Measurements from ENCODE around the gene PI16. TPM values are rescaled to one million over a fixed set of nuclear protein-coding genes. Genes with fewer than 3 reads are reported as not detected.

The PI16 gene
- total RNA-seq, 2 donors from 2014 or later, result 7.9 to 18.0 TPM

- intact Hi-C loops (cut with DNase I), result no loop called here
- no peak for TF ChIP-seq CTCF (IDR thresholded peaks at IDR 0.05)
- TF ChIP-seq POLR2AphosphoS5 (IDR thresholded peaks at IDR 0.05), result no peak
- no peak for TF ChIP-seq POLR2A (IDR thresholded peaks at IDR 0.05)
- H3K4me1 ChIP-seq (replicated peaks), result no peaks in the 10 kb centered on the region
- no peaks in the 10 kb centered on the region for H3K27me3 ChIP-seq (replicated peaks; ENCODE audit: insufficient read depth)
- no peak overlapping the region for H3K27ac ChIP-seq
- H3K36me3 ChIP-seq, result no peaks in the 10 kb centered on the region
- 91% methylated on average over 17 of the region's 17 CpGs for WGBS
- H3K4me3 ChIP-seq, result no peak overlapping the region
- no peak for DNase-seq (ENCODE audit: low spot score)
- H3K9me3 ChIP-seq, result no peaks in the 10 kb centered on the region
Observed at GRCh38 chr6:36959555-36960250, 5.2 kb downstream of the PI16 start.

- whole genome bisulfite sequencing, result 56% methylated on average over 40 of the region's 40 CpGs
- no peak for DNase-seq (ENCODE audit: low spot score)
- Histone ChIP-seq H3K27ac (no peak overlapping the region), H3K9me3 (no peaks in the 10 kb centered on the region), H3K36me3 (no peaks in the 10 kb centered on the region), H3K4me1 (replicated peaks) (no peaks in the 10 kb centered on the region), H3K4me3 (no peak overlapping the region), H3K27me3 (replicated peaks; ENCODE audit: insufficient read depth) (no peaks in the 10 kb centered on the region)
- intact Hi-C loops (cut with DNase I), result no loop called here
- TF ChIP-seq POLR2AphosphoS5 (IDR thresholded peaks at IDR 0.05) (no peak), POLR2A (IDR thresholded peaks at IDR 0.05) (no peak), CTCF (IDR thresholded peaks at IDR 0.05) (no peak)
Observed at GRCh38 chr6:36961441-36962435, 7.2 kb downstream of the PI16 start.

- H3K4me1 ChIP-seq (replicated peaks), result no peaks in the 10 kb centered on the region
- TF ChIP-seq POLR2AphosphoS5 (IDR thresholded peaks at IDR 0.05), result no peak
- no peak for TF ChIP-seq CTCF (IDR thresholded peaks at IDR 0.05)
- no peak for TF ChIP-seq POLR2A (IDR thresholded peaks at IDR 0.05)
- no peak for DNase-seq (ENCODE audit: low spot score)
- H3K27me3 ChIP-seq (replicated peaks; ENCODE audit: insufficient read depth), result no peaks in the 10 kb centered on the region
- H3K9me3 ChIP-seq, result no peaks in the 10 kb centered on the region
- intact Hi-C loops (cut with DNase I), result no loop called here
- H3K27ac ChIP-seq, result no peak overlapping the region
- WGBS, result 68% methylated on average over 12 of the region's 12 CpGs
- no peak overlapping the region for H3K4me3 ChIP-seq
- peaks cover 0 to 2% of the 10 kb centered on the region in 2 donors for H3K36me3 ChIP-seq
Observed at GRCh38 chr6:36962874-36963273, 8.3 kb downstream of the PI16 start.

- WGBS, result 44% methylated on average over 11 of the region's 11 CpGs
- no peaks in the 10 kb centered on the region for H3K4me1 ChIP-seq (replicated peaks)
- DNase-seq (ENCODE audit: low spot score), result no peak
- no peak overlapping the region for H3K4me3 ChIP-seq
- peaks cover 0 to 10% of the 10 kb centered on the region in 2 donors for H3K36me3 ChIP-seq
- H3K9me3 ChIP-seq, result no peaks in the 10 kb centered on the region
- TF ChIP-seq POLR2A (IDR thresholded peaks at IDR 0.05) (no peak), CTCF (IDR thresholded peaks at IDR 0.05) (no peak), POLR2AphosphoS5 (IDR thresholded peaks at IDR 0.05) (no peak)
- no peaks in the 10 kb centered on the region for H3K27me3 ChIP-seq (replicated peaks; ENCODE audit: insufficient read depth)
- intact Hi-C loops (cut with DNase I), result no loop called here
- no peak overlapping the region for H3K27ac ChIP-seq
Observed at GRCh38 chr6:36963451-36964290, 9.1 kb downstream of the PI16 start.
